SK-N-SH (cell line): ENCODE measurements around the gene SREBF2. TPM values are rescaled to one million over a fixed set of nuclear protein-coding genes. Genes with fewer than 3 reads are reported as not detected.

ENCODE experiments used
- CTCF ChIA-PET: fragments of 300-600, 350-600 bp; formaldehyde crosslinking; extraction: SDS; loops from one replicate; lab custom pipeline; 2021; lab: Yijun Ruan, JAX
- POLR2A ChIA-PET: fragments of 350-600 bp; sonication (Branson Sonifier 250); formaldehyde crosslinking; extraction: SDS; loops from one replicate; lab custom pipeline; 2020; ENCODE audit warnings: antibody characterized with exemption, inconsistent platforms; lab: Yijun Ruan, JAX
- DNase-seq: peaks from one replicate; pipeline ENCODE4 v3.0.0; 2012
- H2AFZ ChIP-seq: fragments of 200-600 bp; sonication (generic); 2 replicates; pipeline ENCODE4 v1.8.1; 2016; ENCODE audit warnings: antibody characterized with exemption, mild to moderate bottlenecking, low read depth
- H3F3A ChIP-seq: fragments of 200-600 bp; sonication (generic); replicated peaks from 2 replicates; pipeline ENCODE3; 2016; ENCODE audit warnings: antibody characterized with exemption, mild to moderate bottlenecking; ENCODE audit not compliant: insufficient read depth
- H3K27ac ChIP-seq, 2 experiments: fragments of 200-500 bp in 1 of 2; fragments of 200-600 bp in 1 of 2; sonication (Bioruptor generic) in 1 of 2; sonication (generic), shearing (Covaris generic) in 1 of 2; 2 replicates each; pipeline versions ENCODE4 v1.5.1 to v1.6.1; 2014 to 2016; ENCODE audit warnings: low read depth in 2 of 2, inconsistent platforms in 1 of 2, low read length in 1 of 2, mild to moderate bottlenecking in 1 of 2, mixed read lengths in 1 of 2
- H3K27me3 ChIP-seq: fragments of 200-600 bp; sonication (generic), shearing (Covaris generic); 2 replicates; pipeline ENCODE4 v1.6.1; 2016; ENCODE audit warnings: mixed run types; ENCODE audit not compliant: insufficient read depth
- H3K36me3 ChIP-seq, 2 experiments: fragments of 200-500 bp in 1 of 2; fragments of 200-600 bp in 1 of 2; sonication (Bioruptor generic) in 1 of 2; sonication (generic) in 1 of 2; replicated peaks in 1 of 2; 2 replicates each; pipeline versions ENCODE3 to v1.5.1; 2014 to 2016; ENCODE audit warnings: low read length in 1 of 2, mild to moderate bottlenecking in 1 of 2; ENCODE audit not compliant: insufficient read depth in 2 of 2, control insufficient read depth in 1 of 2
- H3K4me1 ChIP-seq, 2 experiments: fragments of 200-500 bp in 1 of 2; fragments of 200-600 bp in 1 of 2; sonication (Bioruptor generic) in 1 of 2; sonication (generic), shearing (Covaris generic) in 1 of 2; 2 replicates each; pipeline versions ENCODE4 v1.5.1 to v1.6.1; 2014 to 2016; ENCODE audit warnings: low read depth in 1 of 2, low read length in 1 of 2, mixed run types in 1 of 2; ENCODE audit not compliant: insufficient read depth in 2 of 2, control insufficient read depth in 1 of 2
- H3K4me2 ChIP-seq: fragments of 200-600 bp; sonication (generic), shearing (Covaris generic); 2 replicates; pipeline ENCODE4 v1.6.1; 2017; ENCODE audit warnings: mixed run types
- H3K4me3 ChIP-seq, 2 experiments: fragments of 200-500 bp in 1 of 2; fragments of 200-600 bp in 1 of 2; sonication (Bioruptor generic) in 1 of 2; sonication (generic), shearing (Covaris generic) in 1 of 2; 2 replicates each; pipeline versions ENCODE4 v1.5.1 to v1.8.1; 2014 to 2016; ENCODE audit warnings: low read depth in 2 of 2, inconsistent platforms in 1 of 2, low read length in 1 of 2, mild to moderate bottlenecking in 1 of 2, mixed read lengths in 1 of 2, moderate library complexity in 1 of 2
- H3K79me2 ChIP-seq: fragments of 200-600 bp; sonication (generic); 2 replicates; pipeline ENCODE4 v1.8.1; 2017; ENCODE audit warnings: mild to moderate bottlenecking; ENCODE audit not compliant: insufficient read depth
- H3K9ac ChIP-seq: fragments of 200-600 bp; sonication (generic); 2 replicates; pipeline ENCODE4 v1.6.1; 2017; ENCODE audit warnings: mixed run types
- H3K9me2 ChIP-seq: fragments of 200-600 bp; sonication (generic); 2 replicates; pipeline ENCODE4 v1.6.1; 2017; ENCODE audit warnings: mixed run types
- H3K9me3 ChIP-seq: fragments of 200-600 bp; sonication (generic); 2 replicates; pipeline ENCODE4 v1.6.1; 2017; ENCODE audit warnings: mixed run types, mild to moderate bottlenecking, moderate library complexity
- H4K20me1 ChIP-seq: fragments of 200-600 bp; sonication (generic); 2 replicates; pipeline ENCODE4 v1.6.1; 2017; ENCODE audit warnings: mild to moderate bottlenecking, mixed run types; ENCODE audit not compliant: insufficient read depth
- ELF1 ChIP-seq: IDR thresholded peaks from 2 replicates; pipeline ENCODE4 v1.4.0; 2012
- FOSL2 ChIP-seq: IDR thresholded peaks from 2 replicates; pipeline ENCODE4 v1.4.0; 2012; ENCODE audit warnings: low read depth, mild to moderate bottlenecking, moderate library complexity, borderline replicate concordance
- GATA2 ChIP-seq: sonication (generic); formaldehyde crosslinking; IDR thresholded peaks from 2 replicates; pipeline ENCODE4 v1.5.0; 2020; ENCODE audit warnings: mild to moderate bottlenecking, missing genetic modification reagents
- IRF3 ChIP-seq: fragments of 150-350 bp; IDR thresholded peaks from 2 replicates; pipeline ENCODE4 v1.6.1; 2016; ENCODE audit warnings: mild to moderate bottlenecking, low read depth, low read length
- NRF1 ChIP-seq: IDR thresholded peaks from 2 replicates; pipeline ENCODE4 v1.6.1; 2012; ENCODE audit warnings: low read depth, mild to moderate bottlenecking, low read length
- PBX3 ChIP-seq: IDR thresholded peaks from 2 replicates; pipeline ENCODE4; 2012
- RCOR1 ChIP-seq: fragments of 150-350 bp; IDR thresholded peaks from 2 replicates; pipeline ENCODE4 v1.6.1; 2017; ENCODE audit warnings: antibody characterized with exemption, low read length
- SMC3 ChIP-seq: IDR thresholded peaks from 2 replicates; pipeline ENCODE4 v1.6.1; 2012; ENCODE audit warnings: low read depth, low read length, improper control_type of control experiment
- WGBS: methylation state at CpG from one replicate; pipeline ENCODE4 v1.1.6; 2017; ENCODE audit warnings: low lambda C conversion rate; 5-methylcytosine and 5-hydroxymethylcytosine counted together
- polyA plus RNA-seq, 3 experiments: library from polyadenylated mRNA; depleted of rRNA; stranded (reverse); fragments of >200 nt; gene quantifications; 2 replicates each; pipeline ENCODE4 v1.2.3, GENCODE V29; 2012
- TF ChIP-seq, protein P1 (sequence below): IDR thresholded peaks from 2 replicates; pipeline ENCODE4 v1.4.0; 2012; ENCODE audit warnings: low read depth, borderline replicate concordance
- TF ChIP-seq, protein P2 (sequence below): fragments of 200-600 bp; sonication (generic); IDR thresholded peaks from 2 replicates; pipeline ENCODE4 v1.6.1; 2017; ENCODE audit warnings: antibody characterized with exemption, mild to moderate bottlenecking, moderate library complexity

The SREBF2 gene
- polyA plus RNA-seq, 1 of the 3 experiments (the other 2 are of a cell fraction): 7.5 TPM

DNA sequence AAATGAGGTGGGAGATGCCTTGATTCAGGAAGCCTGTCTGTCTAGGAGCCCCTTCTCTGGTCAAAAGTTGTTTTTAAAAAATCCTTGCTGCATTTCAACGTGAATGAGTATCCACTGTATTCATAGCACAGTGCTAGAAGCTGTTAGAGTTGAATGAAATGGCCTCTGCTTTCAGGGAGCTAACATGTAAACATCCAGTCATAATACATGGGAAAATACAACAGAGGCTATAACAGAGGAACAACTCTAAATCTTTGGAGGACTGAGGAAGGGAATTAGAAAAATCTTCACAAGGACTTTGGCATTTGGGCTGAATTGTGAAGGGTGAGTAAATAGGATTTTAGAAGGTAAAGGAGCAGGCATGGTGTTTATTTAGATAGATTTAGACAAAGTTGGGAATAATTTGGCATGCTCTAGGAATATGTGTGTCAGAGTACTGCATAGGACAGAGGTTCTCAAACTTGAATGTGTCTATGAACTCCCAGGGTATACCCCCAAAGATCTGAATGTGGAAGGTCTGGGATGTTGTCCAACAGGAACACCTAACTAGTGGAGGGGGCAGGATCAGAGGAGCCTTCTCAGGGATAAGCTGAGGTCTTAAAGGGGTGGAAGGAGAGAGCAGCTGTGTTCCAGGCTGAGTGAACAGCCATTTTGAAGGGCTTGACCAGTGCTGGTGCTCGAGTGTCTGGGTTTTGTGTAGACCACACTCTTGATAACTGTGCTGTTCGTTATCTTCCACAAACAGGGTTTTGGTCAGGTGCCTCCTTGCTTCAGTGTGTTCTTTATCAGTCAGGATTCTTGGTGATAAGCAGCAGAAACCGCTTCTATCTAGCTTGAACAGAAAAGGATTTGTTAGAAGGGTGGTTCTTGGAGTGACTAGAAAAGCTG lies 12.7 kb downstream of the SREBF2 start:
- POLR2A ChIA-PET: no interaction called here
- no peak for DNase-seq
- 75% methylated on average over 3 of the region's 4 CpGs for WGBS

More for the DNA sequence above, 12.7 kb downstream of the SREBF2 start:
- no peaks in the 10 kb centered on the region for H3K79me2 ChIP-seq
- no peaks in the 10 kb centered on the region for H3K36me3 ChIP-seq
- no peak overlapping the region for H3K4me2 ChIP-seq
- no peaks in the 10 kb centered on the region for H3K9me2 ChIP-seq
- H3K4me3 ChIP-seq: no peak overlapping the region
- H2AFZ ChIP-seq: no peak overlapping the region
- TF ChIP-seq GATA2 (CRISPR knock-in tag) (no peak), IRF3 (no peak), SMC3 (no peak), RCOR1 (no peak), PBX3 (no peak), ELF1 (no peak), NRF1 (no peak), FOSL2 (no peak)
- TF ChIP-seq, protein P1, sequence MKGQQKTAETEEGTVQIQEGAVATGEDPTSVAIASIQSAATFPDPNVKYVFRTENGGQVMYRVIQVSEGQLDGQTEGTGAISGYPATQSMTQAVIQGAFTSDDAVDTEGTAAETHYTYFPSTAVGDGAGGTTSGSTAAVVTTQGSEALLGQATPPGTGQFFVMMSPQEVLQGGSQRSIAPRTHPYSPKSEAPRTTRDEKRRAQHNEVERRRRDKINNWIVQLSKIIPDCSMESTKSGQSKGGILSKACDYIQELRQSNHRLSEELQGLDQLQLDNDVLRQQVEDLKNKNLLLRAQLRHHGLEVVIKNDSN: no peak
- TF ChIP-seq, protein P2, sequence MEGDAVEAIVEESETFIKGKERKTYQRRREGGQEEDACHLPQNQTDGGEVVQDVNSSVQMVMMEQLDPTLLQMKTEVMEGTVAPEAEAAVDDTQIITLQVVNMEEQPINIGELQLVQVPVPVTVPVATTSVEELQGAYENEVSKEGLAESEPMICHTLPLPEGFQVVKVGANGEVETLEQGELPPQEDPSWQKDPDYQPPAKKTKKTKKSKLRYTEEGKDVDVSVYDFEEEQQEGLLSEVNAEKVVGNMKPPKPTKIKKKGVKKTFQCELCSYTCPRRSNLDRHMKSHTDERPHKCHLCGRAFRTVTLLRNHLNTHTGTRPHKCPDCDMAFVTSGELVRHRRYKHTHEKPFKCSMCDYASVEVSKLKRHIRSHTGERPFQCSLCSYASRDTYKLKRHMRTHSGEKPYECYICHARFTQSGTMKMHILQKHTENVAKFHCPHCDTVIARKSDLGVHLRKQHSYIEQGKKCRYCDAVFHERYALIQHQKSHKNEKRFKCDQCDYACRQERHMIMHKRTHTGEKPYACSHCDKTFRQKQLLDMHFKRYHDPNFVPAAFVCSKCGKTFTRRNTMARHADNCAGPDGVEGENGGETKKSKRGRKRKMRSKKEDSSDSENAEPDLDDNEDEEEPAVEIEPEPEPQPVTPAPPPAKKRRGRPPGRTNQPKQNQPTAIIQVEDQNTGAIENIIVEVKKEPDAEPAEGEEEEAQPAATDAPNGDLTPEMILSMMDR: no peak
- H3K9ac ChIP-seq: no peak overlapping the region
- no peaks in the 10 kb centered on the region for H3K9me3 ChIP-seq
- no peaks in the 10 kb centered on the region for H4K20me1 ChIP-seq
- no peak overlapping the region; a peak in 1 of 4 replicates for H3K27ac ChIP-seq
- CTCF ChIA-PET: interaction anchor here (1.1 kb wide), 1 partner anchor 148 kb away, joined by 3 read pairs; no protein-coding TSS in a partner anchor
- H3F3A ChIP-seq: no peaks in the 10 kb centered on the region
- peaks cover 0 to 3% of the 10 kb centered on the region in 2 experiments; a peak in 1 of 4 replicates for H3K4me1 ChIP-seq
- H3K27me3 ChIP-seq: no peaks in the 10 kb centered on the region
